GM18499 (cell line): Measurements from ENCODE around the gene PICK1.
"Not testable (repeated sequence)": the region's sequence is repeated elsewhere in the genome, so short reads cannot be mapped to it uniquely, and the experiment has no call there.

Source experiments
- ATAC-seq: cut with Tn5 transposase; IDR thresholded peaks from one replicate; pipeline ENCODE4 v1.9.1; 2021; ENCODE audit warnings: moderate number of reproducible peaks; ENCODE audit not compliant: insufficient read depth, unreplicated experiment

Gene PICK1

DNA sequence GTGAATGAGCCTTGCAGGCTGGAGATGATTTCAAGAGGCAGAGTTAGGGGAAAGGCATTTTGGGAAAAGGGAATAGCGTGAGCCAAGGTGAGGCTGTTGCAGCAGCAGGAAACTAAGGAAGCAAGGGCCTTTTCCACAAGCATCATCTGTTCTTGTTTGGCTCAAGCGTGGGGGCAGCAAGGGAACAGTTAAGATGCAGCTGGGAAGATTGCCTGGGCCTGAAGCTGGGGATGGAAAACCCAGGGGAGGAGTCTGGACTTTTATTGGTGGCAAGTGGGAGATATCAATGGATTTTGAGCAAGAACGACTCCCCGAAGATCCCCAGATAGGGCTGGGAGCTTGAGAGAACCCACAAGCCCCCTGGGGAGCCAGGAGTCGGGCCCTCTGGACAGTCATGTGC lies 27.3 kb upstream of the PICK1 start:
- no peak for ATAC-seq

DNA sequence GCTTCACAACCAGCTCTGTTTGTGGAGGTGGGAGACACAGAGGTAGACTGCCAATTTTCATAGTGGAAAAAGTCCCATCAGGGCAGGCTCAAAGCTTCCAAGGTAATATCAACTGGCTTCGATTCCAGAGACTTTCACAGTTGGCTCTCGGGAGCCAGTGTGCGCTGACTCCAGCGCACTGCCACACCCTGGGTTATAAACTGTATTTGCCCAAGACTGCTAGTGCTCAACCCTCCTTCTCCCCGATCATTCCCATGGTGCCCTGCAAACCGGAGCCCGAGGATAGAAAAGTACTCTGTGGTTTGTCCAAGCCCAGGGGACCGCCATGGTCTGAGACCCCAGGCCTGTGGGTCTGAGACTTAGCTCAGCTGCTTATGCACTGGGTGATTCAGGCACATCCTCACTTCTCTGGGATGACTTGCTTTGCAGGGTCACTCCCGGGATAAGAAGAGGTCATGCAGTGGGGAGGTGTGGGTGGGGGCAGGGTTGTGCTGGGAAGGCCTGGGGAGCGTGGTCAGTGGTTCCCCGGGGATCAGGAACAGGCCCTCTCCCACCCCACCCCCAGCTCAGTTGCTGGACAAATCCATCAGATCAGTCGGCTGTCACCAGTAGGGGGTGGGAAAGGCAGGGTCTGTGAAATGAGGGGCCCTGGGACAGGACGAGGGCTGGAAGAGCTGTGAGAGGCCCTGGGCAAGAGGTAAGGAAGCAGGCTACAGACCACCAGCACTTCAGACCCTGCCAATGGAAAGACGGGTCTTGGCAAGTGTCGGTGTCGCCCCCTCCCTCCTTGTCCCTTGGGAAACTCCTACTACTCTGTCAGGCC lies 26.7 kb upstream of the PICK1 start:
- ATAC-seq = no peak

DNA sequence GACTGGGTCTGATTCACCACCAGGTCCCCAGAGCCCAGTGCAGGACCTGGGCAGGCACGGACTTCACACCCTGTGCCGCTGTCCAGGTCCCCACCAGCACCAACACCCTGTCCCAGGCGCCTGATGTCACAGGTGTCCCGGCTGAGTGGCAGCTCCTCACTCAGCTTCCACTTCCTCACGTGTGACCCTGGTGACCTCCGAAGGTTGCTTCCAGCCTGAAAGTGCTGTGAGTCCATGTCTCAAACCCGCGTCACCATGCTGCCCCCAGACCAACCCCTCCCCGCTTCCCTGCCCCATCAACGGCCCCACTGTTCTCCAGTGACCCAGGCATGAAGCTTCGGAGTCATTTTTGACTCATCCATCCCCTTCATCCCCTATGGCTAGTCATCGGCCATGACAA lies 25.7 kb upstream of the PICK1 start:
- ATAC-seq = no peak

DNA sequence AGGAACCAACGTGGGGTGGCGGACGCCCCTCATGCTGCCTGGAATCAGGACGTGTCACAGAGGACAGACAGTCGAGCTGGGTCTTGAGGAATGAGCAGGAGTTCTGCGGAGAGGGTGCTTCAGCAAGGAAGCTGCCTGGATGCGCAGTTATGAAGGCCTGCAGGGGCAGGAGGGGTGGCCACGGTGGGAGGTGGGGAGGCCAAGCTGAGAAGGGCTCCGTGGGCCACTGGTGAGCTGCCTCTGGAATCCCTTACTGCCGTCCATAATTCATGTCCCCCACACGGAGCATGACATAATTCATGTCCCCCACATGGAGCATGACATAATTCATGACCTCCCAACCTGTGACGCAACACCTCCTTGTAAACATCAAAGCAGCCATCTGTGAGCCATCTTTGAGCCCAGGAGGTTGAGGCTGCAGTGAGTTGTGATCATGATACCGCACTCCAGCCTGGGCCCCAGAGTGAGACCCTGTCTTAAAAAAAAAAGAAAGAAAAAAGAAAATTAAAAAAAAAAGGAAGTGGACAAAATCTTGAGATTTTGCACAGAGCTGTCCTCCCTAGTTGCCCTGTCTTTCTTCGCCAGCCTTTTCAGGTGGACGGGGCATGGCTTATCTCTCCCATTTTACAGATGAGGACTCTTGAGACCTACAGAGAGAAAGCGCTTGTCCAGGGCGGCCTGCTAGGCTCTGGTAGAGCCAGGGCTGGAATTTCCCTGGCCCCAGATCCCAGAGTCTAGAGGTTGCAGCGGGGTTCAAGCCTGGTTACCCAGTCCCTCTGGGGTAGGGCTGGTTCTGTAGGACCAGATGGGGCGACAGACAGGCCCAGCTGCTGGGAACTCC lies 24.3 kb upstream of the PICK1 start:
- no peak for ATAC-seq

DNA sequence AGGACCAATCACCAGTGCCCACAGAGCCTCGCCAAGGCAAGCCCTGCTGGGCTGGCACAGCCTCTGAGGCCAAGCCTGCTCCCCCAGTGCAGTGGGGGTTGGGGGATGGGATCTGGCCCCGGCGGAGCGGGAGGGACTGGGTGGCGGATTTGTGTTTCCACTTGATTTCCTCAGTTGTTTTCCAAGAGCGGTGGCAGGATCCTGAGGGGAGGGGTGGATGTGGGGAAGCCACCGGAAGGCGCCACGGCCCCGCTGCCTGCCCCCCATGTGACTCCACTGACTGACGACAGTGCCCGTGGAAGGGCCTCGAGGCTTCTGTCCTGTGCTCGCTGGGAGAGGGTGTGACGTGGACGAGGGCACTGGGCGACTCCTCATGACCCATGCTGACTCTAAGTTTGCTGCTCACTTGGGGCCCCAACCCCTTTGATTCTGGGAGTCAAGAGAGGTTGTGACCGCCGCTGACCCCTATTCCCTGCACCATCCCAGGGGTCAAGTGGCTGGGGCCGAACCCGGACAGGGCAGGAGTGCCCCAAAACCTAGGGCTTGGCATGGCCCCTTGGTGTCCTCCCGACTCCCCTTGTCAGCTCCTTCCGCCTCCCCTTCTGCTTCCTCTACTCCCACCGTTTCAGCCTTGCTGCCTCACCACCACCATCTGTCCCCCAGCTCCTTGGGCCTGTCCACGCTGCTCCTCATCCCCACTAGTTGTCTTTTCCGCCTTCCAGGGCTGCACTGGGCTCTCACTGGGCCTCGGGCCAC lies 23.5 kb upstream of the PICK1 start:
- ATAC-seq = no peak

DNA sequence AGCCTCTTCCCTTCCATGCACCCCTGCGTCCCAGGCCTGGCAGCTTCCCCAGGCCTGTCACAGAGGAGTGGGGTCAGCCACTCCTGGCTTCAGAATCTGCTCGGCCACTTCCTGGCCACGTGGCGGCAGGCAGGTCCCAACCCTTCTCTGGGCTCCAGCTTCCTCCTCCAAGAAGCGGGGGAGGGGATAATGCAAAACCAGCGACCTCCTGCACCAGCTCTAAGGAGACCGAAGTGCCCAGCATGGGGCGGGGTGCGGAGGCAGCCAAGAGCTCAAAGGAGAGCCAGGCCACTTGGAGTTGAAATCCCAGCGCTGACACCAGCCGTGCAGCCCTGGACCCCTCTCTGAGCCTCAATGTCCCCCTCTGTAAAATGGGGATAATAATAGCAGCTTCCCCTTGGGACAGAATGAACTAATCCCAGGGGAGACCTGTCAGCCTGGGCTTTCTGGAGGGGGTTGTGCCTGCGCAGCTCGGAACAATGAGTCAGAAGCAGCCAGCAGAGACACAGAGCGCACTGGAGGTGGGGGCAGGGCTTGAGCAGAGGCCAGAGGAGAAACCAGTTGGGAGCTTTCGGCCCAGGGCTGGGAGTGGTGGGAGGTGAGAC lies 22.8 kb upstream of the PICK1 start:
- ATAC-seq = no peak

DNA sequence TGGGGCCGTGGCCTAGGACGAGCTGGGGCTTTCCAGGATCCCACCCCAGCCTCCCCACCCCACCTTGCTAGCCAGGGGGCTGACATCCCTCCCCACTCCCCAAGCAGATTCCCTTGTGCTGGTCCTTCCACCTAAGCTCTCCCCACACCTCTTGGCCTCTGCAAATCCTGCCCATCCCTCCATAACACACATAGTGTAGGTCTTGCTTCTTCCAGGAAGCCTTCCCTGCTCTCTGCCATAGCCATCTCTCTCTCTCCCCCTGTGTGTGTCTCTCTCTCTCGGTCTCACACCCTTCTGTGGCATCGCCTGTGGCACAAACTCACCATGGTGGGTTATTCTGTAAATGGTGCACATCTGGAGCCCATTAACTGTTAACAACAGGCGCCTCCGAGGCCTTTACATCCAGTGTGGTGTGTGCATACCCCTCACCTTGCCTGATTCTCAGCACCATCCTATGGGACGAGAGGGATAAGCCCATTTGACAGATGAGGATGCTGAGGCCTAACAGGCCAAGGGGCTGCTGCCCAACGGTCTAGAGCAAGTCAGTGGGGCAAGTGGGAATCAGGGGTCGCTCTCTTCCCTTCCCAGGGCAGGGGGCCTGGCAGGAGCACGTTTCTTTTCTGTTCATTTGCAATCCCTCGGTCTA lies 22.2 kb upstream of the PICK1 start:
- no peak for ATAC-seq

DNA sequence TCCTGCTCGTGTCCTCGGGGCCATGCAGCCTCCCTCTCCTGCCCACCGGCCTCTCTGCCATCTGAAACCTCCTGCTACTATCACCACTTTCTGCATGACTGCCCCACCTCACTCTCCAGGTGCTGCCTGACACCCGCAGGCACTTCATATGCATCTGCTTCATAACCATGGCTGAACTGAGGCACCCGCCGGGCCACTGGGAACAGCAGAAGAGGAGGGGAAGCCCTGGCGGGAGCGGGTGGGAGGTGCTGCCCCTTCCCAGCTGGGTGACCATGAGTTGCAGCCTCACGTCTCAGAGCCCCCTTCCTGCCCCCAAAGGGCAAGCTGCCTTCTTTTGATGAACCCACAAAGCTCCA lies 21.7 kb upstream of the PICK1 start:
- ATAC-seq = no peak

DNA sequence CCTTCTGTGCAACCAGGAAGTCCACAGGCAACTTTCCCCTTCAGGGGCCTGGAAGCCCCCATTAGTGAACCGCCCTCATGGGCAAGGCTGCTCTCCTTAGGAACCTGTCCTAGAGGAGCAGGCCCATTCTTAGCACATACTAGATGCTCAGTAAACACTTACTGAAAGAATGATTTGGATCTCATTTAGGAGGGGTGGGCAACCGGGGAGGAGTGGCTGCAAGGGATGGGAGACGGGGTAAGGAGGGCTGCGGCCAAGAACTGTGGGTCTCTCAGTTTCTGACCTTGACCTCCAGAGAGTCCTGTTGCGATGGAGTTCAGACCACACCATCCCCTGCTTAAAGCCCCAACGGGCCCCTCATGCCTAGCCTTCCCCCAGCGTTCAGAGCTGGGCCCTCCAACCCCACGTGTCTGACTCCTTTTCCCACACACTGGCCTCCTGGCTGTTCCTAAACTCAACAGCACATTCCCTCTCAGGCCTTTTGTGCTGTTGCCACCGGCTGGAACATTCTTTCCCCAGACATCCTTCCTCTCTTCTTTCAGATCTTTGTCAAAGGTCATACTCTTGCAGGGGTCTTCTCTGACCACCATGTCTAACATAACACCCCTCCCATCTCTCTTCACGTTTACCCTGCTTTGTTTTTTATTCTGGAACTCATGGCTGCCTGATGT lies 20.7 kb upstream of the PICK1 start:
- ATAC-seq = no peak

DNA sequence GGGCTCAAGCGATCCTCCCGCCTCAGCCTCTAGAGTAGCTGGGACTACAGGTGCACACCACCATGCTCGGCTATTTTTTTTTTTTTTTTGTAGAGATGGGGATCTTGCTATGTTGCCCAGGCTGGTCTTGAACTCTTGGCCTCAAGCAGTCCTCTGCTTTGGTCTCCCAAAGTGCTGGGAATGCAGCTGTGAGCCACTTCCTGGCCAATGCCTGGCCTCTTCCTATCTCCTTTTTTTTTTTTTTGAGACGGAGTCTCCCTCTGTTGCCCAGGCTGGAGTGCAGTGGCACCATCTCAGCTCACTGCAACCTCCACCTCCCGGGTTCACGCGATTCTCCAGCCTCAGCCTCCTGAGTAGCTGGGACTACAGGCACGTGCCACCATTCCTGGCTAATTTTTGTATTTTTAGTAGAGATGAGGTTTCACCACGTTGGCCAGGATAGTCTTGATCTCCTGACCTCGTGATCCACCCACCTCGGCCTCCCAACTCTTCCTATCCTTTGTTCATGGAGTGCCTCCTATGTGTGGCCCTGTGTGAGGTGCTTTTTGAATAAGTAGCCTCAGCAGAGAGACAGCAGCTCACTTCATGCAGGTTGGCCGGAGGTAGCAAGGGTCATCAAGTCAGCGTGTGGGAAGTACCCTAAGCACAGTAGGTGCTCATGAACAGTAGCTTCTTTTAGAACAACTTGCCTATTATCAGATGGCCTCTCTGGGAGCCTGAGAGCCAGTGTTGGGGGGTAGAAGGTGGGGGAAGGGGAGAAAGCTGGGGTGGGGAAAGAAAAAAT lies 19.6 kb upstream of the PICK1 start:
- ATAC-seq = not testable (repeated sequence)

DNA sequence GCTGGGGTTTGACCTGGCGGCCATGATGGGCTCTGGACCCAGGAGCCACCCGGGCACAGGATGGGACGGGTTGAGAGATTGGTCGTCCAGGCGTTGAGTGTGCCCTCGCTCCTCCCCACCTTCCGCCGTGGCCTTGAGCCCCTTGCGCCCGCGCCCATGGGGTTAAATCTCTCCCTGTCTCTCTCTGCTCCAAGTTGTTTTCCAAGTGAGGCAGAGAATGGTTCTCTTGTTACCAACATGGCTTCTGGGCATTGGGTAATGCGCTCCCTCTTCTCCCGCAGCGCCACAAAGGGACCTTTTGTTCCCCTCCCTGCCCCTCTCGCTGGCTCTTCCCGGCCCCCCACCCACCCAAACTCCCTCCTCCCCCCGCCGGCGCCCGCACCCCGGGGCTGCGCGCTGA lies 18.8 kb upstream of the PICK1 start:
- no peak for ATAC-seq

DNA sequence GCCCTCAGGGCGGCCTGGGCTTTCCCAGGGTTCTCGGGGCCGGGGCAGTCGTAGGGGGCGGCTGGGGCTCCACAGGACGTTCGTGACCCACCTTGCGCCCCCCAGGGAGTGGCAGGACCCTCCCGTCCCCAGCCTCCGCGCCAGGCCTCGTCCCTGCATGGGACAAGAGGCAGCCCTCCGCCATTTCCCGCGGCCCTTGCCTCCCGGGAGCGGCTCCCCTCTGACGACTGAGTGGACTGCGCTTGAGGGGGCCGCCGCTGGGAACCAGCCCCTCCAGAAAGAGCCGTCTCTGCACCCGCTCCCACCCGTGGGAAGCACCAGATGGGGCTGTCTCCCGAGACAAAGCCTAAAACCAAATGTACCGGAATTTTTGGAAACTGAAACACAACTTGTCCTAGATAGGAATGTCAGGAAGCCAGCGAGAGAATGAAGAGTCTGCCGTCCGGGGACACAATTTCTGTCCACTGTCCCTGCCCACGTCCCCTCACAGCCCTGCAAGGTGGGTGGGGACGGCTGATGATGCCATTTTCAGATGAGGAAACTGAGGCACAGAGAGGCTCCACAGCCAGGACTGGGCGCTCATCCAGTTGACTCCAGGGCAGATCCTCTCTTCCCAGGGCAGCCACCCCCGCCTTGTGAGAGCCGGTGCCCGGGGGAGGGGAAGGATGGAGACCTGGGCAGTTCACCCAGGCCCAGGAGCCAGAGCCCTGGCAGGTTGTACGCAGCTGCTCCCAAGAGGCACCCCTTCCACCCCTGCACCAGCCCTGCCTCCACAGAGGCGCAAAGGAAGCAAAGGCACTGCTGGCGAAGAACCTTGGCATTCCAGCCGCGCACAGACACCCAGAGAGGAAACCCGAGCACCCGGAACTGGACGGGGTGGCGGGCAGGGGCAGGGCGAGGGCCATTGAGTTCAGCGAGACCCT lies 18.1 kb upstream of the PICK1 start:
- no peak for ATAC-seq

DNA sequence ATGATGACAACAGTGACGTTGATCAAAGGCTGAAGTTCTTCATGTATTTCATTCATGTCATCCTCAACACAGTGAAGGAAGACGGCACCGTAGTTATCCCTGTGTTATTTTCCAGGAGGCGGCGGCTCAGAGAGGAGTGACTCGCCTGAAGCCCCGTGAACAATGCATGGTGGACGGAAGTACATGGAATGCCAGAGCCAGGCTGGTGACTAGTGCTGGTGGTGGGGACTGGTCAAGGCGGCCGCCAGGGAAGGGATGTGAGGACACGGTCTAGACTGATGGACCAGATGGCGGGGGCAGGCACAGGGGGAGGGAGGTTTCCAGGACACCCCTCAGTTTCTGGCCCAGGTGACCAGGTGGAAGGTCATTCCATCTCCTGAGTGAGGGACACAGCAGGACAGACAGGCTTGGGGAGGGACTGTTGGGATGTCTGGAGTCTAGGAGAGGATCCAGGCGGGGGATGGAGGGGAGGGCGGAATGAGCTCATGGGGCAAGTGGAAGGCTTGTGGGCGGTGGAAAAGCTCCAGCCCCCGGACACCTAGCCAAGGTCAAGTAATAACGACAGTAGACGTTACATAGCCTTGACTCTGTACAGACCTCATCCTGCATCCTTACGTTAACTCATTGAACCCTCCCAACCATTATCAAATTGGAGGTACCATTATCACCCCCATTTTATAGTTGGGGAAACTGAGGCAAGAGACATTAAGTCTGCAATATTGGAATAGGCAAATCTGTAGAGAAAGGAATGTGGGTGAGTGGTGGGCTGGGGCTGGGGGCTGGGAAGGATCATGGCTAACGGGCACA lies 16.0 kb upstream of the PICK1 start:
- ATAC-seq = no peak

DNA sequence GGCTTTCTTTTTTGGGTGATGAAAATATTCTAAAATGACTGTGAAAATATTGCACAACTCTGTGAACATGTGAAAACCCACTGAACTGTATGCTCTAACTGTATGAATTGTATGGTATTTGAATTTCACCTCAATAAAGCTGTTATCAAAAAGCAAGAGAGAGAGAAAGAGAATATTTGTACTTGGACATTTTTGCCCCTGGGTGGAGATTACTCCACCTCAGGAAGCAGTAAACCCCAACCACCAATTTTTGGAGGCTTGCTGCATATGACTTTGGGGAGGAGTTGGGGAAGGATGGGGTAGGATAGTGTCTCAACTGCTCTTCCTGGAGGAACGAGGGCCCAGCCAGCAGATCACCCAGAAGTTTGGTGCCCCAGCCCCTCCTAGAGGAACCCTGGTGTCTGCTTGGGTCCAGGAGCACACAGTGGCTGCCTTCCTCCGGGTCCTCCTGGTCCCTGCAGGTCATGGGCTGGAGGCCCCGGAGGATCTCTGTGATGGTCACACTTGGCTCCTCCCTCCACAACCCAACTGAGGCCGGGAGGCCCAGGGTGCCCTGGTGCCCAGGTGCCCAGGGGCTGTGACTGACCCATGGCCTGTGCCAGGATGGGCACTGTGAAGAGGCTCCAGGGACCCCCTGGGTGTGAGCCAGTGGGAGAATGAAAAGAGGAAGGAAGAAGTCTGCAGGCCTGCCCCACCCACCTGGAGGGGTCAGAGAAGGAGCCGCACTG lies 15.3 kb upstream of the PICK1 start:
- ATAC-seq = no peak

DNA sequence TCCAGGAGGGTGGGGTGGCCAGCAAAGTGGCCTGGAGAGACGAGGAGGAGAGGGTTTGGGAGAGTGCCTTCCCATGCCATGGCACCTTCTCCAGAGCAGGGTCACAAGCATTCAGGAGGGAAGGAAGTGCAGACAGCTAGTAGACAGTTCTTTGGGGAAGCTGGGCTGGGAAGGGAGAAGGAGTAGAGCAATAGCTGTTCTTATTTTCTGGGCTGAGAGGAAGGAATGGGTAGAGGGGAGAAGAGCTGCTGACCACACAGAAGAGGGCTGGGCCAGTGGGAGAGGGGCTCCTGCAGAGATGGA lies 14.8 kb upstream of the PICK1 start:
- no peak for ATAC-seq

DNA sequence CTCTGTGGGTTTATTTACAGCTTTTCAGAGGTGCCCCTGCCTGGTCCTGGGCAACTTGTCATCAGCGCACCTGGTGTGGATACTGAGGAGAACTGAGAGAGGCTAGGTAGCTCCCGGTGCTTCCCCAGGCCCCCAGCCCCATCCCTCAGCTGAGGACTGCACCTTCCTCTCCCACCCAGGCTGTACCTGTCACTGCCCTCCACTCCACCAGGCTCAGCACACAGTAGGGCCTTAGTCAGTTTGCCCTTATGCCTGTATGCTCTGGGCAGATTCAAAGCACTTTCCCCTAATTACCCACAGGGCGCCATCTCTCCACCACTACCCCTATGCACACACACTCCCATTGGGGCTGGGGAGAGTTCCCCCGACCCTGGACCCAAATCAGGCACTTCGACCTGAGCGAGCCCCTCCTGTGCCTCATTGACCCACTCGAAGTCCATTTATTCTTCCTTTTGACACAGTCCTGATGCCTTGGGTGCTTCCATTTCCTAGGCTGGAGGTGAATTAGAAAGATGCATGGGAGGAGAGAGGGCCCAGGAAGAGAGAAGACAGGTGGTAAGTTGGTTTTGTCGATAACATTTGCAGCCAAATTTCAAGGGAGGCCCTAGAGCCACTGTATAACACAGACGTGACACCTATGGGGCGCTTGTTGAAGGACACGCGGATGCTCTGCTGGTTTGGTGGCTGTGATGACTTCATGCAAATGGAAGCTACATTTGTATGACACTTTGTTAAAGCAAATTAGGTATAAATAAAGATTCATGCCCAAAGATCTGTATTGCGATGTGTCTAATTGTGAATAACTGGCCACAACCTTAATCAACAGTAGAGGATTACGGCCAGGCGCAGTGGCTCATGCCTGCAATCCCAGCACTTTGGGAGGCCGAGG lies 13.8 kb upstream of the PICK1 start:
- ATAC-seq = no peak
